Esophagus muscularis mucosa (tissue), 4 donors: ENCODE data around the gene EDARADD.

Experiments
- CTCF ChIP-seq, 3 experiments: fragments of 200-600 bp in 2 of 3; fragments of 450-650 bp in 1 of 3; sonication (generic) in 2 of 3; IDR thresholded peaks; one replicate each; pipeline ENCODE4 v1.5.1; 2017 to 2019; ENCODE audit warnings: antibody characterized with exemption in 3 of 3, mild to moderate bottlenecking in 2 of 3, moderate library complexity in 1 of 3
- EP300 ChIP-seq: sonication (generic); formaldehyde crosslinking; IDR thresholded peaks from one replicate; pipeline ENCODE4 v1.6.1; 2017; ENCODE audit warnings: antibody characterized with exemption
- POLR2A ChIP-seq: fragments of 450-650 bp; IDR thresholded peaks from one replicate; pipeline ENCODE4 v1.6.1; 2017; ENCODE audit warnings: antibody characterized with exemption, moderate library complexity, mild to moderate bottlenecking, low read depth

GRCh38 chr1:236532850-236533249, 138.8 kb downstream of the EDARADD start:
- TF ChIP-seq CTCF (IDR thresholded peaks at IDR 0.05) (no peak), POLR2A (no peak), EP300 (no peak)
